Lower lobe of right lung (tissue), 2 donors: ENCODE results near the gene MYH9. TPM values are rescaled to one million over a fixed set of nuclear protein-coding genes. Genes with fewer than 3 reads are reported as not detected.
A peak's percentile ranks its signal among the peaks of the same experiment; 100 is the strongest.
"Not testable (repeated sequence)": the region's sequence is repeated elsewhere in the genome, so short reads cannot be mapped to it uniquely, and the experiment has no call there.

Source experiments
- ATAC-seq, 2 donors: fragments of 200-7000 bp; cut with Tn5 transposase; one replicate each; pipeline ENCODE4 v1.9.1; 2020 to 2022; ENCODE audit warnings: mild to moderate bottlenecking in 2 of 2, moderate library complexity in 2 of 2
- DNase-seq: peaks from one replicate; pipeline ENCODE4 v3.0.0-alpha.2; 2020
- H3K27ac ChIP-seq: fragments of 200-600 bp; one replicate; pipeline ENCODE4 v1.8.0; 2022
- H3K27me3 ChIP-seq: fragments of 200-600 bp; one replicate; pipeline ENCODE4 v1.8.0; 2022; ENCODE audit warnings: low read depth
- H3K36me3 ChIP-seq: fragments of 200-600 bp; one replicate; pipeline ENCODE4 v1.8.0; 2022; ENCODE audit warnings: mild to moderate bottlenecking
- H3K4me1 ChIP-seq: fragments of 200-600 bp; one replicate; pipeline ENCODE4 v1.8.0; 2022
- H3K4me3 ChIP-seq: fragments of 200-600 bp; one replicate; pipeline ENCODE4 v1.8.0; 2022; ENCODE audit warnings: mild to moderate bottlenecking
- H3K9me3 ChIP-seq: fragments of 200-600 bp; one replicate; pipeline ENCODE4 v1.8.0; 2022
- CTCF ChIP-seq: fragments of 200-600 bp; IDR thresholded peaks from one replicate; pipeline ENCODE4 v1.8.0; 2022; ENCODE audit warnings: antibody characterized with exemption, mild to moderate bottlenecking
- intact Hi-C: fragments of 100-400 bp; cut with DNase I; formaldehyde crosslinking; loops from one replicate; pipeline ENCODE4 v1.11.0; 2022
- total RNA-seq: library from RNA; stranded (reverse); fragmentation: NEBNext Ultra II Directional; extraction: Animal tissue kit (Norgen Biotek cat#: 25700); gene quantifications from one replicate; pipeline ENCODE4 v1.2.1, GENCODE V29; 2021
- donor health status: DM: no; HTN: yes; CAD: no; lungs with severe emphysema.

The MYH9 gene
- total RNA-seq, 1 donor from 2014 or later: 659 TPM

GRCh38 chr22:36431977-36432376 is 44.2 kb upstream of the MYH9 start:
- intact Hi-C loops: no loop called here
- Histone ChIP-seq H3K9me3 (no peaks in the 10 kb centered on the region), H3K27me3 (no peaks in the 10 kb centered on the region), H3K4me3 (no peak overlapping the region), H3K4me1 (peaks cover 32% of the 10 kb centered on the region), H3K27ac (peak overlapping the region; percentile 38), H3K36me3 (no peaks in the 10 kb centered on the region)
- ATAC-seq: no peak
- TF ChIP-seq CTCF: no peak
- no peak for DNase-seq

- Histone ChIP-seq H3K36me3 (no peaks in the 10 kb centered on the region), H3K4me1 (peaks cover 39% of the 10 kb centered on the region), H3K27me3 (no peaks in the 10 kb centered on the region), H3K27ac (no peak overlapping the region), H3K4me3 (no peak overlapping the region), H3K9me3 (no peaks in the 10 kb centered on the region)
- intact Hi-C loops: no loop called here
- TF ChIP-seq CTCF: no peak
- ATAC-seq (no peak), DNase-seq (no peak)
Measured at GRCh38 chr22:36430863-36431262, 43.1 kb upstream of the MYH9 start.

- intact Hi-C loops, H3K27me3 ChIP-seq, H3K9me3 ChIP-seq, DNase-seq, H3K4me3 ChIP-seq, H3K36me3 ChIP-seq, H3K27ac ChIP-seq, ATAC-seq: not testable (repeated sequence)
- H3K4me1 ChIP-seq: peaks cover 39% of the 10 kb centered on the region
Measured at GRCh38 chr22:36427952-36428351, 40.2 kb upstream of the MYH9 start.

- Histone ChIP-seq H3K9me3 (no peaks in the 10 kb centered on the region), H3K36me3 (no peaks in the 10 kb centered on the region), H3K4me3 (no peak overlapping the region), H3K4me1 (peaks cover 29% of the 10 kb centered on the region), H3K27ac (peak overlapping the region; percentile 31), H3K27me3 (no peaks in the 10 kb centered on the region)
- ATAC-seq: peak; percentile 64 to 74
- intact Hi-C loops: no loop called here
- no peak for TF ChIP-seq CTCF
- peak; percentile 65 for DNase-seq
Measured at GRCh38 chr22:36425977-36426523, 38.3 kb upstream of the MYH9 start.

GRCh38 chr22:36424901-36425579 is 37.3 kb upstream of the MYH9 start:
- Histone ChIP-seq H3K36me3 (no peaks in the 10 kb centered on the region), H3K4me3 (no peak overlapping the region), H3K4me1 (peaks cover 30% of the 10 kb centered on the region), H3K27ac (no peak overlapping the region), H3K9me3 (no peaks in the 10 kb centered on the region), H3K27me3 (no peaks in the 10 kb centered on the region)
- DNase-seq (no peak), ATAC-seq (no peak)
- TF ChIP-seq CTCF: no peak
- intact Hi-C loops: no loop called here

GRCh38 chr22:36424466-36424865 is 36.7 kb upstream of the MYH9 start:
- intact Hi-C loops, H3K4me3 ChIP-seq, H3K36me3 ChIP-seq, H3K27me3 ChIP-seq, ATAC-seq, H3K9me3 ChIP-seq, H3K27ac ChIP-seq, DNase-seq: not testable (repeated sequence)
- peaks cover 36% of the 10 kb centered on the region for H3K4me1 ChIP-seq
